Measurements from ENCODE around the gene CD1C. TPM values are rescaled to one million over a fixed set of nuclear protein-coding genes. Genes with fewer than 3 reads are reported as not detected.

Gene CD1C
- total and polyA plus RNA-seq, 2 experiments from 2014 or later = not detected

GRCh38 chr1:158283965-158284364, 5.8 kb upstream of the CD1C start:
- Histone ChIP-seq H3K4me3 (no peak overlapping the region), H3K9me2 (replicated peaks; ENCODE audit: insufficient read depth) (no peaks in the 10 kb centered on the region), H3K27ac (no peak overlapping the region), H3K4me2 (no peak overlapping the region), H2AFZ (no peak overlapping the region), H3K79me2 (no peaks in the 10 kb centered on the region), H3K36me3 (replicated peaks; ENCODE audit: insufficient read depth, low read depth) (no peaks in the 10 kb centered on the region), H3K4me1 (ENCODE audit: insufficient read depth) (no peaks in the 10 kb centered on the region), H3K27me3 (no peaks in the 10 kb centered on the region), H3K9me3 (ENCODE audit: low read depth) (no peaks in the 10 kb centered on the region), H4K20me1 (ENCODE audit: insufficient read depth, poor library complexity, severe bottlenecking) (no peaks in the 10 kb centered on the region)
- DNase-seq (ENCODE audit: low spot score) = no peak
- 72% methylated on average over 2 of the region's 2 CpGs for WGBS (ENCODE audit: low lambda C conversion rate, missing lambda C conversion rate)
- TF ChIP-seq CTCF (IDR thresholded peaks at IDR 0.05; ENCODE audit: poor library complexity) (no peak), EZH2 (IDR thresholded peaks at IDR 0.05; ENCODE audit: borderline replicate concordance) (no peak), EZH2phosphoT487 (IDR thresholded peaks at IDR 0.05; ENCODE audit: low read depth, severe bottlenecking, unreplicated experiment) (no peak)

GRCh38 chr1:158285756-158286241, 3.9 kb upstream of the CD1C start:
- no peaks in the 10 kb centered on the region for H3K27me3 ChIP-seq
- H4K20me1 ChIP-seq (ENCODE audit: insufficient read depth, poor library complexity, severe bottlenecking) = no peaks in the 10 kb centered on the region
- TF ChIP-seq EZH2 (IDR thresholded peaks at IDR 0.05; ENCODE audit: borderline replicate concordance) (no peak), EZH2phosphoT487 (IDR thresholded peaks at IDR 0.05; ENCODE audit: low read depth, severe bottlenecking, unreplicated experiment) (no peak), CTCF (IDR thresholded peaks at IDR 0.05; ENCODE audit: poor library complexity) (no peak)
- H3K9me2 ChIP-seq (replicated peaks; ENCODE audit: insufficient read depth) = no peaks in the 10 kb centered on the region
- no peak for DNase-seq (ENCODE audit: low spot score)
- H3K36me3 ChIP-seq (replicated peaks; ENCODE audit: insufficient read depth, low read depth) = no peaks in the 10 kb centered on the region
- no peak overlapping the region for H2AFZ ChIP-seq
- no peaks in the 10 kb centered on the region for H3K9me3 ChIP-seq (ENCODE audit: low read depth)
- no peaks in the 10 kb centered on the region for H3K79me2 ChIP-seq
- H3K4me2 ChIP-seq = no peak overlapping the region
- no peaks in the 10 kb centered on the region for H3K4me1 ChIP-seq (ENCODE audit: insufficient read depth)
- 75% methylated on average over 7 of the region's 7 CpGs for WGBS (ENCODE audit: low lambda C conversion rate, missing lambda C conversion rate)
- H3K27ac ChIP-seq = no peak overlapping the region
- H3K4me3 ChIP-seq = no peak overlapping the region

DNA sequence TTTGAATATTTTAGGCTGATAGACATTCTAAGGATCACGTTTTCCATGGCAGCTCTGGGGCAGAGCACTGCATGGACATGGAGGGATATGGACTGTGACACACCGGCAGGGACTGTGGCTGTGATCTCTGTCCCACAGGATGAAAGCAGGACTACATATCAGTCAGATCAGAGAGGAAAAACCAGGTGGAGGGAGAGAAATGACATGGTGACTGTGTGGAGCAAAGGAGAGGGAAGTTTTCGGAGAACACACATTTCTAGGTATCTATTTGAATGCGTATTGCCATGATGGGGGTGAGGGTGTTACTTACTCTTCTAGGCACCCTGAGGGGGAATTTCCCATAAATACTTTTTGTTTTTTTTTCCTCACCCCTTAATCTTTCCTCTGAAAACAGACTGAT, 3.2 kb upstream of the CD1C start:
- H3K4me3 ChIP-seq = no peak overlapping the region

More for the DNA sequence above, 3.2 kb upstream of the CD1C start:
- Histone ChIP-seq H3K4me1 (ENCODE audit: insufficient read depth) (no peaks in the 10 kb centered on the region), H3K79me2 (no peaks in the 10 kb centered on the region), H4K20me1 (ENCODE audit: insufficient read depth, poor library complexity, severe bottlenecking) (no peaks in the 10 kb centered on the region), H3K27me3 (no peaks in the 10 kb centered on the region), H2AFZ (no peak overlapping the region), H3K27ac (no peak overlapping the region), H3K9me2 (replicated peaks; ENCODE audit: insufficient read depth) (no peaks in the 10 kb centered on the region), H3K4me2 (no peak overlapping the region), H3K9me3 (ENCODE audit: low read depth) (no peaks in the 10 kb centered on the region), H3K36me3 (replicated peaks; ENCODE audit: insufficient read depth, low read depth) (no peaks in the 10 kb centered on the region)
- no peak for DNase-seq (ENCODE audit: low spot score)
- WGBS (ENCODE audit: low lambda C conversion rate, missing lambda C conversion rate) = 86% methylated on average over 4 of the region's 4 CpGs
- TF ChIP-seq CTCF (IDR thresholded peaks at IDR 0.05; ENCODE audit: poor library complexity) (no peak), EZH2phosphoT487 (IDR thresholded peaks at IDR 0.05; ENCODE audit: low read depth, severe bottlenecking, unreplicated experiment) (no peak), EZH2 (IDR thresholded peaks at IDR 0.05; ENCODE audit: borderline replicate concordance) (no peak)

Data from hepatocyte (in vitro differentiated cells).